ENCODE results near the gene TRRAP.

DNA sequence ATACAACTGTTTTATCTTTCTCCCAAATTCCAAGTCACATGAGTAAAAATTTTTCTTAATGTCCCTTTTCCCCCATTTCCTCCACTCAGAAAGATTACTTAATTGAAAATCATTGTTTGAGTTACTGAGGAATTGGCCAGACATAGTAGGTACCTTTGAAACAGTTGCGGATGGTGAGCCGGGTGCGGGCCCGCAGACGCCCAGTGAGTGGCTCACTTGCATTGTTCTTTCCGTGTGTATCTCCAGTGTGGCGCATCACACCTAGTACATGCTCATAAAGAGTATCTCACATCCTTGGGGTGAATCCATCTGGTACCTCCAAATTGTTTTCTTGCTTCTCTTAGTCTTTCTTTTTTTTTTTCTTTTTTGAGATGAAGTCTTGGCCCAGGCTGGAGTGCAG is 14.3 kb downstream of the TRRAP start:
- TF ChIP-seq, protein P1, sequence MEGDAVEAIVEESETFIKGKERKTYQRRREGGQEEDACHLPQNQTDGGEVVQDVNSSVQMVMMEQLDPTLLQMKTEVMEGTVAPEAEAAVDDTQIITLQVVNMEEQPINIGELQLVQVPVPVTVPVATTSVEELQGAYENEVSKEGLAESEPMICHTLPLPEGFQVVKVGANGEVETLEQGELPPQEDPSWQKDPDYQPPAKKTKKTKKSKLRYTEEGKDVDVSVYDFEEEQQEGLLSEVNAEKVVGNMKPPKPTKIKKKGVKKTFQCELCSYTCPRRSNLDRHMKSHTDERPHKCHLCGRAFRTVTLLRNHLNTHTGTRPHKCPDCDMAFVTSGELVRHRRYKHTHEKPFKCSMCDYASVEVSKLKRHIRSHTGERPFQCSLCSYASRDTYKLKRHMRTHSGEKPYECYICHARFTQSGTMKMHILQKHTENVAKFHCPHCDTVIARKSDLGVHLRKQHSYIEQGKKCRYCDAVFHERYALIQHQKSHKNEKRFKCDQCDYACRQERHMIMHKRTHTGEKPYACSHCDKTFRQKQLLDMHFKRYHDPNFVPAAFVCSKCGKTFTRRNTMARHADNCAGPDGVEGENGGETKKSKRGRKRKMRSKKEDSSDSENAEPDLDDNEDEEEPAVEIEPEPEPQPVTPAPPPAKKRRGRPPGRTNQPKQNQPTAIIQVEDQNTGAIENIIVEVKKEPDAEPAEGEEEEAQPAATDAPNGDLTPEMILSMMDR (IDR thresholded peaks at IDR 0.05; ENCODE audit: insufficient read depth, low read length), result no peak
- TF ChIP-seq POLR2AphosphoS5 (IDR thresholded peaks at IDR 0.05; ENCODE audit: low read depth), result no peak
- TF ChIP-seq, protein P2, sequence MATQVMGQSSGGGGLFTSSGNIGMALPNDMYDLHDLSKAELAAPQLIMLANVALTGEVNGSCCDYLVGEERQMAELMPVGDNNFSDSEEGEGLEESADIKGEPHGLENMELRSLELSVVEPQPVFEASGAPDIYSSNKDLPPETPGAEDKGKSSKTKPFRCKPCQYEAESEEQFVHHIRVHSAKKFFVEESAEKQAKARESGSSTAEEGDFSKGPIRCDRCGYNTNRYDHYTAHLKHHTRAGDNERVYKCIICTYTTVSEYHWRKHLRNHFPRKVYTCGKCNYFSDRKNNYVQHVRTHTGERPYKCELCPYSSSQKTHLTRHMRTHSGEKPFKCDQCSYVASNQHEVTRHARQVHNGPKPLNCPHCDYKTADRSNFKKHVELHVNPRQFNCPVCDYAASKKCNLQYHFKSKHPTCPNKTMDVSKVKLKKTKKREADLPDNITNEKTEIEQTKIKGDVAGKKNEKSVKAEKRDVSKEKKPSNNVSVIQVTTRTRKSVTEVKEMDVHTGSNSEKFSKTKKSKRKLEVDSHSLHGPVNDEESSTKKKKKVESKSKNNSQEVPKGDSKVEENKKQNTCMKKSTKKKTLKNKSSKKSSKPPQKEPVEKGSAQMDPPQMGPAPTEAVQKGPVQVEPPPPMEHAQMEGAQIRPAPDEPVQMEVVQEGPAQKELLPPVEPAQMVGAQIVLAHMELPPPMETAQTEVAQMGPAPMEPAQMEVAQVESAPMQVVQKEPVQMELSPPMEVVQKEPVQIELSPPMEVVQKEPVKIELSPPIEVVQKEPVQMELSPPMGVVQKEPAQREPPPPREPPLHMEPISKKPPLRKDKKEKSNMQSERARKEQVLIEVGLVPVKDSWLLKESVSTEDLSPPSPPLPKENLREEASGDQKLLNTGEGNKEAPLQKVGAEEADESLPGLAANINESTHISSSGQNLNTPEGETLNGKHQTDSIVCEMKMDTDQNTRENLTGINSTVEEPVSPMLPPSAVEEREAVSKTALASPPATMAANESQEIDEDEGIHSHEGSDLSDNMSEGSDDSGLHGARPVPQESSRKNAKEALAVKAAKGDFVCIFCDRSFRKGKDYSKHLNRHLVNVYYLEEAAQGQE (IDR thresholded peaks at IDR 0.05; ENCODE audit: insufficient replicate concordance, low read depth), result no peak
